HepG2 (cell line): ENCODE results near the gene CELF2. TPM values are rescaled to one million over a fixed set of nuclear protein-coding genes. Genes with fewer than 3 reads are reported as not detected.

ENCODE experiments used
- ATAC-seq: fragments of 200-7000 bp; cut with Tn5 transposase; 3 replicates; pipeline ENCODE4 v1.9.1; 2020; ENCODE audit warnings: mild to moderate bottlenecking, moderate library complexity
- BruUV-seq: library from RNA; stranded (reverse); fragments of 400-500 nt; replicated peaks from 2 replicates; lab custom pipeline; 2021; lab: Mats Ljungman, UMichigan
- CTCF ChIA-PET: fragments of 300-600 bp; formaldehyde crosslinking; extraction: SDS; loops from one replicate; lab custom pipeline; 2021; ENCODE audit warnings: low total read pairs, inconsistent platforms, low intra/inter-chr PET ratio; lab: Yijun Ruan, JAX
- POLR2A ChIA-PET: fragments of 350-600 bp; sonication (Branson Sonifier 250); formaldehyde crosslinking; loops from one replicate; lab custom pipeline; 2020; ENCODE audit warnings: antibody characterized with exemption, inconsistent platforms; lab: Yijun Ruan, JAX
- DNase-seq: peaks from one replicate; pipeline ENCODE4 v3.0.0-alpha.2; 2015; ENCODE audit warnings: low spot score
- FAIRE-seq: peaks from 3 replicates; lab custom pipeline; 2011; peaks lifted over from hg19 to GRCh38; lab: Jason Lieb, UNC
- H2AFZ ChIP-seq: one replicate; pipeline ENCODE4 v1.6.1; 2011; ENCODE audit warnings: low read length, inconsistent platforms
- H3K27ac ChIP-seq: fragments of 300-600 bp; 3 replicates; pipeline ENCODE4 v1.8.0; 2011; ENCODE audit warnings: mixed run types, mild to moderate bottlenecking, mixed read lengths, low read length, inconsistent platforms; ENCODE audit not compliant: insufficient read depth; ENCODE audit errors: extremely low read length
- H3K27me3 ChIP-seq, 2 experiments: fragments of 200-600 bp in 1 of 2; 2 replicates in 1 of 2; 3 replicates in 1 of 2; pipeline versions ENCODE4 v1.6.0 to v1.8.0; 2011; ENCODE audit warnings: low read length in 2 of 2, mild to moderate bottlenecking in 2 of 2, moderate library complexity in 2 of 2, inconsistent platforms in 1 of 2; ENCODE audit not compliant: insufficient read depth in 2 of 2, control insufficient read depth in 1 of 2
- H3K36me3 ChIP-seq, 2 experiments: fragments of 200-600 bp in 1 of 2; replicated peaks in 1 of 2; 2 replicates in 1 of 2; 3 replicates in 1 of 2; pipeline versions ENCODE4 v1.5.1 to v1.8.0; 2011; ENCODE audit warnings: low read length in 2 of 2, inconsistent platforms in 1 of 2; ENCODE audit not compliant: insufficient read depth in 2 of 2, control insufficient read depth in 1 of 2
- H3K4me1 ChIP-seq: 2 replicates; pipeline ENCODE4 v1.5.1; 2012; ENCODE audit warnings: low read length, inconsistent platforms; ENCODE audit not compliant: insufficient read depth
- H3K4me2 ChIP-seq: 2 replicates; pipeline ENCODE4 v1.6.0; 2011; ENCODE audit warnings: low read depth, low read length, inconsistent platforms
- H3K4me3 ChIP-seq, 3 experiments: fragments of 200-600 bp in 1 of 3; sonication (generic), shearing (Covaris generic) in 1 of 3; replicated peaks in 1 of 3; 2 replicates each; pipeline ENCODE4 v1.5.1; 2011 to 2016; ENCODE audit warnings: low read length in 3 of 3, inconsistent platforms in 2 of 3, low read depth in 2 of 3, mild to moderate bottlenecking in 2 of 3, control low read depth in 1 of 3, mixed read lengths in 1 of 3; ENCODE audit not compliant: insufficient read depth in 1 of 3
- H3K79me2 ChIP-seq: one replicate; pipeline ENCODE4 v1.6.1; 2011; ENCODE audit warnings: low read length, inconsistent platforms; ENCODE audit not compliant: insufficient read depth
- H3K9ac ChIP-seq: 2 replicates; pipeline ENCODE4 v1.6.0; 2011; ENCODE audit warnings: mild to moderate bottlenecking, low read depth, low read length, inconsistent platforms; ENCODE audit not compliant: insufficient read depth
- H3K9me3 ChIP-seq: 2 replicates; pipeline ENCODE4 v1.5.1; 2012; ENCODE audit warnings: mild to moderate bottlenecking, low read length
- H4K20me1 ChIP-seq: 2 replicates; pipeline ENCODE4 v1.6.0; 2011; ENCODE audit warnings: inconsistent platforms, mild to moderate bottlenecking, low read length, moderate library complexity; ENCODE audit not compliant: insufficient read depth
- NR3C1 ChIP-seq: sonication (generic); formaldehyde crosslinking; IDR thresholded peaks from 2 replicates; pipeline ENCODE4 v1.4.0; 2020; ENCODE audit warnings: missing genetic modification reagents
- RBM39 ChIP-seq: fragments of 200-400 bp; formaldehyde crosslinking; IDR thresholded peaks from one replicate; pipeline ENCODE4 v1.6.1; 2018; ENCODE audit warnings: antibody characterized with exemption, mild to moderate bottlenecking, low read depth, low read length; ENCODE audit not compliant: poor library complexity, severe bottlenecking
- SMAD3 ChIP-seq: sonication (generic); formaldehyde crosslinking; IDR thresholded peaks from 2 replicates; pipeline ENCODE4 v1.4.0; 2020; ENCODE audit warnings: missing genetic modification reagents
- ZBTB2 ChIP-seq: sonication (generic); formaldehyde crosslinking; IDR thresholded peaks from 2 replicates; pipeline ENCODE4 v1.8.0; 2022; ENCODE audit warnings: low read depth, missing genetic modification reagents
- ZNF496 ChIP-seq: sonication (generic); formaldehyde crosslinking; IDR thresholded peaks from 2 replicates; pipeline ENCODE4 v1.8.1; 2023; ENCODE audit warnings: mild to moderate bottlenecking, moderate library complexity, missing genetic modification reagents; ENCODE audit not compliant: insufficient replicate concordance
- WGBS: methylation state at CpG from one replicate; pipeline ENCODE4 v1.1.6; 2017; ENCODE audit warnings: low lambda C conversion rate; 5-methylcytosine and 5-hydroxymethylcytosine counted together
- in situ Hi-C: cut with HindIII; loops from 2 replicates; pipeline ENCODE4 v1.10.0; 2017; ENCODE audit warnings: low pct_unique_long_range_greater_than_20kb; ENCODE audit not compliant: extremely low pct_ligation_motif_present
- intact Hi-C: fragments of 100-400 bp; cut with micrococcal nuclease; formaldehyde crosslinking; loops from one replicate; pipeline ENCODE4 v1.10.0; 2022; ENCODE audit not compliant: unreplicated experiment
- polyA plus RNA-seq, 8 experiments: library from polyadenylated mRNA; depleted of rRNA in 3 of 8; stranded (reverse) in 7 of 8; unstranded in 1 of 8; fragments of >200 nt; fragmentation: Illumina TruSeq in 4 of 8; extraction: Trizol in 4 of 8; gene quantifications; 2 replicates each; pipeline versions ENCODE4 v1.2.1 to v1.2.3, GENCODE V29; 2011 to 2016; ENCODE audit warnings: low read depth in 4 of 8, missing spikeins in 1 of 8, mixed read lengths in 1 of 8; ENCODE audit not compliant: insufficient read depth in 1 of 8
- total RNA-seq, 5 experiments: library from RNA; depleted of rRNA; stranded (reverse); fragments of >200 nt; fragmentation: Illumina TruSeq; extraction: Trizol; gene quantifications; 2 replicates each; pipeline ENCODE4 v1.2.3, GENCODE V29; 2016; ENCODE audit warnings: low read depth in 1 of 5
- TF ChIP-seq, protein P1 (sequence below): sonication (generic); formaldehyde crosslinking; IDR thresholded peaks from 2 replicates; pipeline ENCODE4 v1.5.0; 2020; ENCODE audit warnings: mild to moderate bottlenecking, missing genetic modification reagents, borderline replicate concordance

The CELF2 gene
- total and polyA plus RNA-seq, 2 of the 13 experiments (the other 11 are each of a cell fraction or from before 2014, with no cell fraction given) = not detected

DNA sequence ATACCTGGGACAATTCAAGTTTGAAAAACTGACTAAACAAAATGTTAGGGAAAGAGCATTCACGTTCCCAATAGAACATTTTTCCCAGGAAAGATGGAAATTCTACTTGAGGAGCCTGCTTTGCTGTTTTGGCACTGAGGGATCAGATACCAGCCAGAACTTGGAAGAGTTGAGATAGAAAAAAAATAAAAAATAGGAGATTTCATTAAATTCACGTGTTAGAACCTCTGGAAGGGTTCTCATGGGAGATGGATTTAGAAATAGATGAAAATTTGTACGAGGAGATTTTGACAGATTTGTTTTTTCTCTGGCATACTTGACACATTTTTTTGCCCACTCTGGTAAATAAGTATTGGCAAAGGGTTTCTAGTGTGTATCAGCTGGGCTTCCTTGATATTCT, 63.7 kb downstream of the CELF2 start:
- POLR2A ChIA-PET = no interaction called here

More for the DNA sequence above, 63.7 kb downstream of the CELF2 start:
- Histone ChIP-seq H3K4me2 (no peak overlapping the region), H3K27me3 (no peaks in the 10 kb centered on the region), H3K79me2 (no peaks in the 10 kb centered on the region), H4K20me1 (no peaks in the 10 kb centered on the region), H3K36me3 (no peaks in the 10 kb centered on the region), H2AFZ (no peak overlapping the region), H3K27ac (no peak overlapping the region), H3K9me3 (no peaks in the 10 kb centered on the region), H3K4me1 (no peaks in the 10 kb centered on the region), H3K9ac (no peak overlapping the region), H3K4me3 (no peak overlapping the region)
- FAIRE-seq (no peak), DNase-seq (no peak), ATAC-seq (no peak)
- TF ChIP-seq ZBTB2 (CRISPR knock-in tag) (no peak), ZNF496 (no peak), SMAD3 (CRISPR knock-in tag) (no peak), NR3C1 (CRISPR knock-in tag) (no peak), RBM39 (no peak)
- TF ChIP-seq, protein P1, sequence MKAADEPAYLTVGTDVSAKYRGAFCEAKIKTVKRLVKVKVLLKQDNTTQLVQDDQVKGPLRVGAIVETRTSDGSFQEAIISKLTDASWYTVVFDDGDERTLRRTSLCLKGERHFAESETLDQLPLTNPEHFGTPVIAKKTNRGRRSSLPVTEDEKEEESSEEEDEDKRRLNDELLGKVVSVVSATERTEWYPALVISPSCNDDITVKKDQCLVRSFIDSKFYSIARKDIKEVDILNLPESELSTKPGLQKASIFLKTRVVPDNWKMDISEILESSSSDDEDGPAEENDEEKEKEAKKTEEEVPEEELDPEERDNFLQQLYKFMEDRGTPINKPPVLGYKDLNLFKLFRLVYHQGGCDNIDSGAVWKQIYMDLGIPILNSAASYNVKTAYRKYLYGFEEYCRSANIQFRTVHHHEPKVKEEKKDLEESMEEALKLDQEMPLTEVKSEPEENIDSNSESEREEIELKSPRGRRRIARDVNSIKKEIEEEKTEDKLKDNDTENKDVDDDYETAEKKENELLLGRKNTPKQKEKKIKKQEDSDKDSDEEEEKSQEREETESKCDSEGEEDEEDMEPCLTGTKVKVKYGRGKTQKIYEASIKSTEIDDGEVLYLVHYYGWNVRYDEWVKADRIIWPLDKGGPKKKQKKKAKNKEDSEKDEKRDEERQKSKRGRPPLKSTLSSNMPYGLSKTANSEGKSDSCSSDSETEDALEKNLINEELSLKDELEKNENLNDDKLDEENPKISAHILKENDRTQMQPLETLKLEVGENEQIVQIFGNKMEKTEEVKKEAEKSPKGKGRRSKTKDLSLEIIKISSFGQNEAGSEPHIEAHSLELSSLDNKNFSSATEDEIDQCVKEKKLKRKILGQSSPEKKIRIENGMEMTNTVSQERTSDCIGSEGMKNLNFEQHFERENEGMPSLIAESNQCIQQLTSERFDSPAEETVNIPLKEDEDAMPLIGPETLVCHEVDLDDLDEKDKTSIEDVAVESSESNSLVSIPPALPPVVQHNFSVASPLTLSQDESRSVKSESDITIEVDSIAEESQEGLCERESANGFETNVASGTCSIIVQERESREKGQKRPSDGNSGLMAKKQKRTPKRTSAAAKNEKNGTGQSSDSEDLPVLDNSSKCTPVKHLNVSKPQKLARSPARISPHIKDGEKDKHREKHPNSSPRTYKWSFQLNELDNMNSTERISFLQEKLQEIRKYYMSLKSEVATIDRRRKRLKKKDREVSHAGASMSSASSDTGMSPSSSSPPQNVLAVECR (CRISPR knock-in tag) = no peak
- WGBS = 1% methylated on average over 3 of the region's 3 CpGs
- CTCF ChIA-PET = no interaction called here
- no TSS peak for BruUV-seq
- intact Hi-C loops (no loop called here), in situ Hi-C loops (no loop called here)
